Fibroblast of villous mesenchyme (primary cell): ENCODE data around the gene SFTPD. TPM values are rescaled to one million over a fixed set of nuclear protein-coding genes. Genes with fewer than 3 reads are reported as not detected.

Experiments
- DNase-seq: peaks from one replicate; pipeline ENCODE4 v3.0.0-alpha.2; 2010; ENCODE audit warnings: low read depth
- H3K4me3 ChIP-seq: 2 replicates; pipeline ENCODE4 v1.5.1; 2011; ENCODE audit warnings: low read depth, mild to moderate bottlenecking, low read length
- total RNA-seq: library from RNA; depleted of rRNA; stranded (reverse); fragments of >200 nt; gene quantifications from 2 replicates; pipeline ENCODE4 v1.2.3, GENCODE V29; 2012
- TF ChIP-seq, protein P1 (sequence below): IDR thresholded peaks from 2 replicates; pipeline ENCODE4 v1.5.1; 2012; ENCODE audit warnings: low read depth, mild to moderate bottlenecking, low read length; ENCODE audit not compliant: insufficient read depth

SFTPD gene
- total RNA-seq, 1 donor = not detected

DNA sequence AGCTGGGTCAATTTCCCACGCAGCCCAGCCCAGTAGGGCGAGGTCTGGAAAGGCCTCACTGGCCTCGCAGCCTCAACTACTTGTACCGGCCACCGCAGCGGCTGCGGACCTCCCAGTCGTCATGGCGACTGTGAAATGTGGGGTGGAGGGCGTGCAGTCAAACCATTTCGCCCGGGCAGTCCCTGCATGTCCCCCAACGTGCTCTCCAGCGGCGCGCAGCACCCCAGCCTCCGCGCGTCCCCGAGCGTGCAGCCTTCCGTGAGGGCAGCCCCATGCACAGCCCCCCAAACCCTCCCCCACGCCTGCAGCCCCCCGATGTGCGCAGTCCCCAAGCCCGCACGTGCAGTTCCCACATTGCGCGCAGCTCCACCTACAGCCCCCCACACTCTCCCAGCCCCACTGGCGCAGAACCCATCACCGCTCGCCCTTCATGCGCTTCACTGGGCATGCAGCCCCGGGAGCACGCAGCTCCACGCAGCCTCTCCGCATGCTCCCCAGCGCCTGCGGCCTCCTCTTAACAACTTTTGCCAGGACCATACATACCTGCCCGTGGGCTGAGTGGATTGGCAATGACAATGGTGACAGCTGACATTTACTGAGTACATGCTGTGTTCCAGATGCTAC, 34.5 kb upstream of the SFTPD start:
- no peak for DNase-seq
- no peak overlapping the region for H3K4me3 ChIP-seq
- TF ChIP-seq, protein P1, sequence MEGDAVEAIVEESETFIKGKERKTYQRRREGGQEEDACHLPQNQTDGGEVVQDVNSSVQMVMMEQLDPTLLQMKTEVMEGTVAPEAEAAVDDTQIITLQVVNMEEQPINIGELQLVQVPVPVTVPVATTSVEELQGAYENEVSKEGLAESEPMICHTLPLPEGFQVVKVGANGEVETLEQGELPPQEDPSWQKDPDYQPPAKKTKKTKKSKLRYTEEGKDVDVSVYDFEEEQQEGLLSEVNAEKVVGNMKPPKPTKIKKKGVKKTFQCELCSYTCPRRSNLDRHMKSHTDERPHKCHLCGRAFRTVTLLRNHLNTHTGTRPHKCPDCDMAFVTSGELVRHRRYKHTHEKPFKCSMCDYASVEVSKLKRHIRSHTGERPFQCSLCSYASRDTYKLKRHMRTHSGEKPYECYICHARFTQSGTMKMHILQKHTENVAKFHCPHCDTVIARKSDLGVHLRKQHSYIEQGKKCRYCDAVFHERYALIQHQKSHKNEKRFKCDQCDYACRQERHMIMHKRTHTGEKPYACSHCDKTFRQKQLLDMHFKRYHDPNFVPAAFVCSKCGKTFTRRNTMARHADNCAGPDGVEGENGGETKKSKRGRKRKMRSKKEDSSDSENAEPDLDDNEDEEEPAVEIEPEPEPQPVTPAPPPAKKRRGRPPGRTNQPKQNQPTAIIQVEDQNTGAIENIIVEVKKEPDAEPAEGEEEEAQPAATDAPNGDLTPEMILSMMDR = no peak

DNA sequence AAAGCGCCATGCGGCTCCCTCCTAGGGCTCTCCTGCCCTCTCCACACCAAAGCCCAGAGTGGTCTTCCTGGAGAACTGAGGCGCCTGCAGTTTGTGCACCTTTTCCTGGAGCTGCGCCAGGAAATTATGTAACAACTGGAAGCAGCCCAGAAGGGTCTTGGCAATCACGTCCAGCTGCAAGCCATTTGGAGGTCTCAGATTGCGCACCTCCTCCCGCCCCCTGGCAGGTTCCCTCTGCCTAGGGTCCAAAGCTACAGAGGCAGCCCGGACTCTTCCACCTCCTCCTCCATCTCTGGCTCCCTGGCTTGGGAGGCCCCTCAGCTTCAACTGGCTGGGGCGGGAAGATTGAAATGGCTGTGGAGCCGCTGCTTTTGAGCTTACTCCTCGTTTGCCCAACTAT, 34.0 kb upstream of the SFTPD start:
- no peak overlapping the region for H3K4me3 ChIP-seq

DNA sequence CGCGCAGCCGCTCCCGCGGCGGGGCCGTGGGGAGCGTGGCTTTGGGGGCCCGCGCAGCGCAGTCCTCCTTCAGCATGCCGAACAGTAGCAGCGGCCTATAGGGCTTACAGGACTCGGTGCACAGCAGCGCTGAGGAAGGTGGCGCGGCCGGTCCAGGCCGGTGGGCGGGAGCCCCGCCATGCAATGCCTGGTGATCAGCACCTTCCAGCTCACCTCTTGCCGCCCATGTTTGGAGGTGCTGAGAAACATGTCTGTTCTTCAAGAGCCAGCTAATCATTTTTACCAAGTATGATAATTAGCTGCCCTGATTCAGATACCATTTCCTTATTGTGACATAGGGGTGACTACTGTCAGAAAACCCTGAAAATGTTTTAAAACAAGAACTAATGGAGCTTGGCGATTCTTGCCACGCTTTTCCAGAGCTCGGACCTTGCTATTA, 33.5 kb upstream of the SFTPD start:
- peak overlapping the region; percentile 18 for H3K4me3 ChIP-seq
- no peak for DNase-seq
- TF ChIP-seq, protein P1 = no peak

More for the DNA sequence above, 34.0 kb upstream of the SFTPD start:
- TF ChIP-seq, protein P1 = no peak
- DNase-seq = no peak

DNA sequence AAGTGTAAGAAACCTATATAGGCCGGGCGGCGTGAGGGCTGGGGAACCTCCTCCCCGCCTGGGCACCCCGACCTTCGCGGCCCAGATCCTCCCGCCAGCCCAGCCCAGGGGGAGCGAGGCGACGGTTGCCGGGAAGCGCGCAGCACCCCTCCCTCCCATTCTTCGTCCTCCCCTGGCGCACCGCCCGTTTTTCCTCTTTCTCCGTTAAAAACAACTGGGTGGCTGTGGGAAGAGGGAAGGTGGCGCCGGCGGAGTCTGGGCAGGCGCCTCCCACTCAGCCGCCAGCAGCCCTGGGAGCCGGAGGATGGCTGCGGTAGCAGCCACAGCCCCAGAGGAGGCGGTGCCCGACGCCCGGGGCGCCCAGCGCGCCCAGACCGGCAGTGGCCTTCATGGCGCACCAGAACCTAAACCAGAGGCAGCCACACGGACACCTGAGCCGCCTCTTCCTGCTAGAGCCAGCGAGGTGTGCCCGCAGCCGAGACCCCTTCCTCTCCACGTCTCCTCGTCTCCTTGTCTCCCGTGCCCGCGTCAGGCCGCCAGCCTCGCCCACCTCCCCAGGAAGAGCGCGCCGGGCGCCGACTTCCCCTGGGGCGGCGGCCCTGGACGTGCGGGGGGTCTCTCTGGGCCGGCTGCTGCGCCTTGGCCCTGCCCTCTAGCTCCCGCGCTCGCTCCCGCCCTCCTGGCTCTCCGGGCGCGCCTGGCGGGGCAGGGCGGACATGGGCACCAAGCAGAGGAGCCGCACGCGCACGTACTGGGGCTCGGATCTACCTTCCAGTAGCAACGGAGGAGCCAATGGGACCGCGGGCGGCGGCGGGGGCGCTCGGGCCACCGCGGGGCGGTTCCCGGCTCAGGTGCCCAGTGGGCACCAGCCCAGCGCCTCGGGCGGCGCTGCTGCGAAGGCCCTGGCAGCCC, 32.8 kb upstream of the SFTPD start:
- peak overlapping the region; percentile 61 for H3K4me3 ChIP-seq
- TF ChIP-seq, protein P1 = no peak
- DNase-seq = peak; percentile 49

DNA sequence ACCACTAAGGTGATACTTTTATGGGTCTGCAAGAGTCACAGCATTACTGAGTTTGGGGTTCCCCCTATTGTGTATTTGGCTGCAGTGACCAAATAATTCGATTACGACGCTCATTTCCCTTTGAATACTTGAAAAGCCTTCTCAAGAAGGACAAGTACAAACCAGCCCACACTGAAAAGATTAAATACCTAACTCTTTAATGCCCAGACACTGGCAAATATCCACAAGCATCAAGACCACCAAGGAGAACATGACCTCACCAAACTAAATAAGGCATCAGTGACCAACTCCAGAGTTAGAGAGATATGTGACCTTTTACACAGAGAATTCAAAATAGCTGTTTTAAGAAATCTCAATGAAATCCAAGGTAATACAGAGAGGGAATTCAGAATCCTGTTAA, 31.8 kb upstream of the SFTPD start:
- H3K4me3 ChIP-seq = no peak overlapping the region
- no peak for DNase-seq
- TF ChIP-seq, protein P1 = no peak

DNA sequence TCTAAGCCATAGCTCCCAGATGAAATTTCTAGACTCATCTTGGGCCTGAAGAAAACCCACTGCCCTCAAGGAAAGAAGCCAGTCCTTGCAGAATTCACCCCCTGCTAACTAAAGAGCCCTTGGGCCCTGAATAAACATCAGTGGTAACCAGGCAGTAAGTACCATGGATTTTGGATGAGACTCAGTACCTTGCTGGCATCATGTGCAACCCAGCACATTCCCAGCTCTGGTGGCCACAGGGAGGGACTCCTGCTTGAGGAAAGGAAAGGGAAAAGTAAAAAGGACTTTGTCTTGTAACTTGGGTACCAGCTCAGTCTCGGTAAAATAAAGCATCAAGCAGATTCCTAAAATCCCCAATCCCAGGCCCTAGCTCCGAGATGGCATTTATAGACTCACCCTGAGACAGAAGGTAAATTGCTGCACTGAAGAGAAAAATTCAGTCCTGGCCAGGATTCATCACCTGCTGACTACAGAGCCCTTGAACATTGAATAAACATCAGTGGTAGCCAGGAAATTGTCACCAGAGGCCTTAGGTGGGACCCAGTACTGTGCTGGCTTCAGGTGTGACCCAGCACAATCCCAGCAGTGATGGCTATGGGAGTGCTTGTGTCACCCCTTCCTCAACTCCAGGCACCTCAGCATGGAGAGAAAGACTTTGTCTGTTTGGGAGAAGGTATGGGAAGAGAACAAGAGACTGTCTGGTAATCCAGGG, 31.2 kb upstream of the SFTPD start:
- no peak overlapping the region for H3K4me3 ChIP-seq
- TF ChIP-seq, protein P1 = no peak
- no peak for DNase-seq
